ENCODE results near the gene DPY19L2.
"Not testable (repeated sequence)": the region's sequence is repeated elsewhere in the genome, so short reads cannot be mapped to it uniquely, and the experiment has no call there.

- not testable (repeated sequence) for TF ChIP-seq POLR2AphosphoS5 (IDR thresholded peaks at IDR 0.05; ENCODE audit: low read depth, low read length); POLR2A (IDR thresholded peaks at IDR 0.05; ENCODE audit: low read depth, low read length); TAF1 (IDR thresholded peaks at IDR 0.05; ENCODE audit: low read depth, low read length); PAX5 (IDR thresholded peaks at IDR 0.05; ENCODE audit: insufficient read depth, low read length, severe bottlenecking); SPI1 (IDR thresholded peaks at IDR 0.05; ENCODE audit: low read depth, low read length)
These were observed 11.9 kb downstream of the DPY19L2 start for GRCh38 chr12:63656407-63656806.

Data from GM12891 (cell line).